ENCODE data around the gene GALM.
A peak's percentile ranks its signal among the peaks of the same experiment; 100 is the strongest.
"Not testable (repeated sequence)": the region's sequence is repeated elsewhere in the genome, so short reads cannot be mapped to it uniquely, and the experiment has no call there.

The GALM gene

GRCh38 chr2:38656866-38657480, 8.9 kb upstream of the GALM start:
- H3K36me3 Mint-ChIP-seq = no peaks in the 10 kb centered on the region
- peaks cover 42% of the 10 kb centered on the region for H3K4me1 Mint-ChIP-seq (ENCODE audit: low read depth)
- H3K27ac Mint-ChIP-seq = no peak overlapping the region

GRCh38 chr2:38658613-38659012, 7.3 kb upstream of the GALM start:
- Mint-ChIP-seq H3K27me3 (no peaks in the 10 kb centered on the region), H3K36me3 (no peaks in the 10 kb centered on the region), H3K27ac (no peak overlapping the region), H3K4me3 (no peak overlapping the region), H3K4me1 (ENCODE audit: low read depth) (peaks cover 34% of the 10 kb centered on the region), H3K9me3 (ENCODE audit: low read depth) (no peaks in the 10 kb centered on the region)

More at GRCh38 chr2:38656866-38657480, 8.9 kb upstream of the GALM start:
- Mint-ChIP-seq H3K4me3 (no peak overlapping the region), H3K27me3 (no peaks in the 10 kb centered on the region), H3K9me3 (ENCODE audit: low read depth) (no peaks in the 10 kb centered on the region)

GRCh38 chr2:38659115-38659514, 6.8 kb upstream of the GALM start:
- Mint-ChIP-seq H3K27ac (no peak overlapping the region), H3K9me3 (ENCODE audit: low read depth) (no peaks in the 10 kb centered on the region), H3K27me3 (no peaks in the 10 kb centered on the region), H3K4me1 (ENCODE audit: low read depth) (peaks cover 34% of the 10 kb centered on the region), H3K36me3 (no peaks in the 10 kb centered on the region), H3K4me3 (no peak overlapping the region)

GRCh38 chr2:38660282-38660681, 5.6 kb upstream of the GALM start:
- H3K27ac Mint-ChIP-seq = no peak overlapping the region
- H3K4me1 Mint-ChIP-seq (ENCODE audit: low read depth) = peaks cover 29% of the 10 kb centered on the region

GRCh38 chr2:38661306-38661705, 4.6 kb upstream of the GALM start:
- Mint-ChIP-seq H3K4me1 (ENCODE audit: low read depth) (peaks cover 31% of the 10 kb centered on the region), H3K4me3 (no peak overlapping the region), H3K36me3 (no peaks in the 10 kb centered on the region), H3K27ac (no peak overlapping the region), H3K9me3 (ENCODE audit: low read depth) (no peaks in the 10 kb centered on the region), H3K27me3 (no peaks in the 10 kb centered on the region)

More at GRCh38 chr2:38660282-38660681, 5.6 kb upstream of the GALM start:
- no peaks in the 10 kb centered on the region for H3K9me3 Mint-ChIP-seq (ENCODE audit: low read depth)
- no peaks in the 10 kb centered on the region for H3K36me3 Mint-ChIP-seq
- no peaks in the 10 kb centered on the region for H3K27me3 Mint-ChIP-seq
- no peak overlapping the region for H3K4me3 Mint-ChIP-seq

GRCh38 chr2:38666556-38666910, 619 bp downstream of the GALM start:
- Mint-ChIP-seq H3K4me1 (ENCODE audit: low read depth) (peaks cover 64% of the 10 kb centered on the region), H3K27me3 (no peaks in the 10 kb centered on the region), H3K9me3 (ENCODE audit: low read depth) (no peaks in the 10 kb centered on the region), H3K36me3 (peaks cover 6% of the 10 kb centered on the region), H3K4me3 (peak overlapping the region; percentile 83), H3K27ac (peak overlapping the region; percentile 97)

GRCh38 chr2:38668092-38668491, 2.2 kb downstream of the GALM start:
- peak overlapping the region; percentile 83 for H3K4me3 Mint-ChIP-seq
- peak overlapping the region; percentile 97 for H3K27ac Mint-ChIP-seq
- H3K4me1 Mint-ChIP-seq (ENCODE audit: low read depth) = peaks cover 69% of the 10 kb centered on the region
- no peaks in the 10 kb centered on the region for H3K27me3 Mint-ChIP-seq
- H3K36me3 Mint-ChIP-seq = peaks cover 6% of the 10 kb centered on the region
- H3K9me3 Mint-ChIP-seq (ENCODE audit: low read depth) = no peaks in the 10 kb centered on the region

GRCh38 chr2:38668779-38669479, 3.0 kb downstream of the GALM start:
- Mint-ChIP-seq H3K36me3 (peaks cover 6% of the 10 kb centered on the region), H3K4me1 (ENCODE audit: low read depth) (peaks cover 65% of the 10 kb centered on the region), H3K4me3 (peak overlapping the region; percentile 7), H3K9me3 (ENCODE audit: low read depth) (no peaks in the 10 kb centered on the region), H3K27me3 (no peaks in the 10 kb centered on the region), H3K27ac (peak overlapping the region; percentile 38)

GRCh38 chr2:38671303-38671702, 5.4 kb downstream of the GALM start:
- peaks cover 10% of the 10 kb centered on the region for H3K36me3 Mint-ChIP-seq
- H3K27ac Mint-ChIP-seq = peak overlapping the region; percentile 82
- H3K9me3 Mint-ChIP-seq (ENCODE audit: low read depth) = no peaks in the 10 kb centered on the region
- no peaks in the 10 kb centered on the region for H3K27me3 Mint-ChIP-seq
- H3K4me1 Mint-ChIP-seq (ENCODE audit: low read depth) = peaks cover 57% of the 10 kb centered on the region
- H3K4me3 Mint-ChIP-seq = no peak overlapping the region

- Mint-ChIP-seq H3K9me3 (ENCODE audit: low read depth) (no peaks in the 10 kb centered on the region), H3K4me1 (ENCODE audit: low read depth) (peaks cover 52% of the 10 kb centered on the region), H3K4me3 (no peak overlapping the region), H3K27ac (no peak overlapping the region), H3K27me3 (no peaks in the 10 kb centered on the region), H3K36me3 (peaks cover 13% of the 10 kb centered on the region)
Measured at GRCh38 chr2:38671946-38672345, 6.0 kb downstream of the GALM start.

- peaks cover 52% of the 10 kb centered on the region for H3K4me1 Mint-ChIP-seq (ENCODE audit: low read depth)
- no peaks in the 10 kb centered on the region for H3K9me3 Mint-ChIP-seq (ENCODE audit: low read depth)
- no peak overlapping the region for H3K4me3 Mint-ChIP-seq
- no peaks in the 10 kb centered on the region for H3K27me3 Mint-ChIP-seq
- peaks cover 20% of the 10 kb centered on the region for H3K36me3 Mint-ChIP-seq
- no peak overlapping the region for H3K27ac Mint-ChIP-seq
Measured at GRCh38 chr2:38672445-38673391, 6.8 kb downstream of the GALM start.

GRCh38 chr2:38676681-38677080, 10.8 kb downstream of the GALM start:
- no peak overlapping the region for H3K27ac Mint-ChIP-seq
- H3K4me3 Mint-ChIP-seq = no peak overlapping the region
- H3K27me3 Mint-ChIP-seq = no peaks in the 10 kb centered on the region
- peaks cover 21% of the 10 kb centered on the region for H3K36me3 Mint-ChIP-seq
- H3K9me3 Mint-ChIP-seq (ENCODE audit: low read depth) = no peaks in the 10 kb centered on the region
- H3K4me1 Mint-ChIP-seq (ENCODE audit: low read depth) = peaks cover 32% of the 10 kb centered on the region

GRCh38 chr2:38680868-38681267, 15.0 kb downstream of the GALM start:
- Mint-ChIP-seq H3K36me3 (peaks cover 28% of the 10 kb centered on the region), H3K4me1 (ENCODE audit: low read depth) (peaks cover 28% of the 10 kb centered on the region)
- not testable (repeated sequence) for H3K27me3 Mint-ChIP-seq; H3K4me3 Mint-ChIP-seq; H3K9me3 Mint-ChIP-seq (ENCODE audit: low read depth); H3K27ac Mint-ChIP-seq

GRCh38 chr2:38682008-38682575, 16.2 kb downstream of the GALM start:
- H3K27ac Mint-ChIP-seq = peak overlapping the region; percentile 50
- H3K36me3 Mint-ChIP-seq = peaks cover 21% of the 10 kb centered on the region
- peaks cover 22% of the 10 kb centered on the region for H3K4me1 Mint-ChIP-seq (ENCODE audit: low read depth)
- H3K9me3 Mint-ChIP-seq (ENCODE audit: low read depth) = no peaks in the 10 kb centered on the region
- no peak overlapping the region for H3K4me3 Mint-ChIP-seq
- H3K27me3 Mint-ChIP-seq = no peaks in the 10 kb centered on the region

GRCh38 chr2:38682620-38683019, 16.7 kb downstream of the GALM start:
- Mint-ChIP-seq H3K27ac (peak overlapping the region; percentile 28), H3K4me1 (ENCODE audit: low read depth) (peaks cover 16% of the 10 kb centered on the region), H3K36me3 (peaks cover 16% of the 10 kb centered on the region)
- H3K9me3 Mint-ChIP-seq (ENCODE audit: low read depth); H3K4me3 Mint-ChIP-seq; H3K27me3 Mint-ChIP-seq: not testable (repeated sequence)

Measured in activated naive CD8-positive, alpha-beta T cell (primary cell).